ENCODE data around the gene PAX5. TPM values are rescaled to one million over a fixed set of nuclear protein-coding genes. Genes with fewer than 3 reads are reported as not detected.
A peak's percentile ranks its signal among the peaks of the same experiment; 100 is the strongest.

Gene PAX5
- total and polyA plus RNA-seq, 2 of the 13 experiments (the other 11 are each of a cell fraction or from before 2014, with no cell fraction given), result not detected

DNA sequence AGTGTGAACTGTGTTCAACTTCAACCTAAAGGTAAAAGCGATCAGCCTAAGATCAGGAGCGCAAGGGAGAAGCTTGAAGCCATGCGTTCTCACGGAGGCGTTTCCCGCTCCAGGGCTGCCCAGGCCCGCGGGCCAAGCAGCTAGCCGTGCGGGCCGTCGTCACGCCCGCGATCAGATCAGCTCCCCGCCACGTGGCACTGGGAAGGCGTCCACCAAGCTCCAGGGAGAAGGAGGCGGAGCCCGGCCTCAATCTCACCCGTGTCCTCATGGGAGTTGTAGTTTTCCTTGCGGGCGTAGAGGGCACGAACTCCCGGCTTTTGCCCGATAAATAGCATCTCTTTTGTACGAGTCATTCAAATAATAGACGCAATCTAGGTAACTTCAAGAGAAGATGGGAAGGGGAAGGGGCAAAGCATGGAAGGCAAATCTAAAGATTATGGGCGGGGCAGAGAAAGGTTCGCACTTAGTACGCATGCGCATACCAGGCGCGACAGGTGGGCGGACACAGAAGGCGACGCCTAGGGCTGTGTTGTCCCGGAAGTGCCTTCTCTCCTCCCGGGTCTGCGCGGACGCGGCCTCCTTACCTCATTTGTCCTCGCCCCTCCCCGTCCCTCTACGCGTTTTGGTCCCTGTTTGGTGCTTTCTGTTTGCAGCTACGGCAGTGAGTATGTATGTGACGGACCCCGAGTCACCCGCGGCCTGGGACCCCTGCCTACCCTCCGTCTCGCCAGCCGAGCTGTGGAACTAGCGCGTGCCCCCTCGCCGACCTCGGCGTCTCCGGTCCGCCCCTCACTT, 45.5 kb upstream of the PAX5 start (continued):
- TF ChIP-seq, protein P1, sequence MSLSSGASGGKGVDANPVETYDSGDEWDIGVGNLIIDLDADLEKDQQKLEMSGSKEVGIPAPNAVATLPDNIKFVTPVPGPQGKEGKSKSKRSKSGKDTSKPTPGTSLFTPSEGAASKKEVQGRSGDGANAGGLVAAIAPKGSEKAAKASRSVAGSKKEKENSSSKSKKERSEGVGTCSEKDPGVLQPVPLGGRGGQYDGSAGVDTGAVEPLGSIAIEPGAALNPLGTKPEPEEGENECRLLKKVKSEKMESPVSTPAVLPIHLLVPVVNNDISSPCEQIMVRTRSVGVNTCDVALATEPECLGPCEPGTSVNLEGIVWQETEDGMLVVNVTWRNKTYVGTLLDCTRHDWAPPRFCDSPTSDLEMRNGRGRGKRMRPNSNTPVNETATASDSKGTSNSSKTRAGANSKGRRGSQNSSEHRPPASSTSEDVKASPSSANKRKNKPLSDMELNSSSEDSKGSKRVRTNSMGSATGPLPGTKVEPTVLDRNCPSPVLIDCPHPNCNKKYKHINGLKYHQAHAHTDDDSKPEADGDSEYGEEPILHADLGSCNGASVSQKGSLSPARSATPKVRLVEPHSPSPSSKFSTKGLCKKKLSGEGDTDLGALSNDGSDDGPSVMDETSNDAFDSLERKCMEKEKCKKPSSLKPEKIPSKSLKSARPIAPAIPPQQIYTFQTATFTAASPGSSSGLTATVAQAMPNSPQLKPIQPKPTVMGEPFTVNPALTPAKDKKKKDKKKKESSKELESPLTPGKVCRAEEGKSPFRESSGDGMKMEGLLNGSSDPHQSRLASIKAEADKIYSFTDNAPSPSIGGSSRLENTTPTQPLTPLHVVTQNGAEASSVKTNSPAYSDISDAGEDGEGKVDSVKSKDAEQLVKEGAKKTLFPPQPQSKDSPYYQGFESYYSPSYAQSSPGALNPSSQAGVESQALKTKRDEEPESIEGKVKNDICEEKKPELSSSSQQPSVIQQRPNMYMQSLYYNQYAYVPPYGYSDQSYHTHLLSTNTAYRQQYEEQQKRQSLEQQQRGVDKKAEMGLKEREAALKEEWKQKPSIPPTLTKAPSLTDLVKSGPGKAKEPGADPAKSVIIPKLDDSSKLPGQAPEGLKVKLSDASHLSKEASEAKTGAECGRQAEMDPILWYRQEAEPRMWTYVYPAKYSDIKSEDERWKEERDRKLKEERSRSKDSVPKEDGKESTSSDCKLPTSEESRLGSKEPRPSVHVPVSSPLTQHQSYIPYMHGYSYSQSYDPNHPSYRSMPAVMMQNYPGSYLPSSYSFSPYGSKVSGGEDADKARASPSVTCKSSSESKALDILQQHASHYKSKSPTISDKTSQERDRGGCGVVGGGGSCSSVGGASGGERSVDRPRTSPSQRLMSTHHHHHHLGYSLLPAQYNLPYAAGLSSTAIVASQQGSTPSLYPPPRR (CRISPR knock-in tag; IDR thresholded peaks at IDR 0.05; ENCODE audit: borderline replicate concordance), result peak; percentile 45; the same call in 1 of the 2 replicates
- TF ChIP-seq WIZ (CRISPR knock-in tag; IDR thresholded peaks at IDR 0.05) (peak; percentile 72), ZMAT3 (CRISPR knock-in tag; conservative IDR thresholded peaks at IDR 0.05) (peak; percentile 100), FOXK1 (CRISPR knock-in tag; IDR thresholded peaks at IDR 0.05; ENCODE audit: borderline replicate concordance, low read depth) (peak; percentile 38; the same call in 1 of the 2 replicates), CREM (IDR thresholded peaks at IDR 0.05) (peak; percentile 78), CREM (CRISPR knock-in tag; IDR thresholded peaks at IDR 0.05) (no peak), CCDC6 (CRISPR knock-in tag; IDR thresholded peaks at IDR 0.05) (peak; percentile 98), ZNF101 (CRISPR knock-in tag; IDR thresholded peaks at IDR 0.05; ENCODE audit: borderline replicate concordance, low read depth) (peak; percentile 84; the same call in 1 of the 2 replicates), ONECUT2 (CRISPR knock-in tag; IDR thresholded peaks at IDR 0.05) (peak; percentile 77), HMG20A (CRISPR knock-in tag; IDR thresholded peaks at IDR 0.05; ENCODE audit: borderline replicate concordance) (0 out of 2 replicates have a peak, but pooled peaks have one; percentile 46), CBFB (CRISPR knock-in tag; IDR thresholded peaks at IDR 0.05) (peak; percentile 85), NFRKB (IDR thresholded peaks at IDR 0.05) (no peak), ZNF761 (CRISPR knock-in tag; conservative IDR thresholded peaks at IDR 0.05) (peak; percentile 96), ELF1 (CRISPR knock-in tag; IDR thresholded peaks at IDR 0.05) (peak; percentile 94), SAFB2 (CRISPR knock-in tag; IDR thresholded peaks at IDR 0.05; ENCODE audit: borderline replicate concordance, low read depth) (peak; percentile 97), TGIF2 (CRISPR knock-in tag; IDR thresholded peaks at IDR 0.05) (peak; percentile 98), HNRNPK (IDR thresholded peaks at IDR 0.05; ENCODE audit: low read depth, low read length, poor library complexity, severe bottlenecking) (peak; percentile 41), ZNF569 (CRISPR knock-in tag; IDR thresholded peaks at IDR 0.05; ENCODE audit: borderline replicate concordance) (peak; percentile 36; the same call in 1 of the 2 replicates), NR3C1 (CRISPR knock-in tag; IDR thresholded peaks at IDR 0.05) (no peak), RFXANK (CRISPR knock-in tag; IDR thresholded peaks at IDR 0.05) (no peak), ZNF891 (CRISPR knock-in tag; IDR thresholded peaks at IDR 0.05) (peak; percentile 99), NFE2L1 (CRISPR knock-in tag; IDR thresholded peaks at IDR 0.05; ENCODE audit: borderline replicate concordance) (peak; percentile 87; the same call in 1 of the 2 replicates)
- TF ChIP-seq, protein P2, sequence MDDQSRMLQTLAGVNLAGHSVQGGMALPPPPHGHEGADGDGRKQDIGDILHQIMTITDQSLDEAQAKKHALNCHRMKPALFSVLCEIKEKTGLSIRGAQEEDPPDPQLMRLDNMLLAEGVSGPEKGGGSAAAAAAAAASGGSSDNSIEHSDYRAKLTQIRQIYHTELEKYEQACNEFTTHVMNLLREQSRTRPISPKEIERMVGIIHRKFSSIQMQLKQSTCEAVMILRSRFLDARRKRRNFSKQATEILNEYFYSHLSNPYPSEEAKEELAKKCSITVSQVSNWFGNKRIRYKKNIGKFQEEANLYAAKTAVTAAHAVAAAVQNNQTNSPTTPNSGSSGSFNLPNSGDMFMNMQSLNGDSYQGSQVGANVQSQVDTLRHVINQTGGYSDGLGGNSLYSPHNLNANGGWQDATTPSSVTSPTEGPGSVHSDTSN (CRISPR knock-in tag; IDR thresholded peaks at IDR 0.05; ENCODE audit: borderline replicate concordance), result peak; percentile 93
- TF ChIP-seq, protein P3, sequence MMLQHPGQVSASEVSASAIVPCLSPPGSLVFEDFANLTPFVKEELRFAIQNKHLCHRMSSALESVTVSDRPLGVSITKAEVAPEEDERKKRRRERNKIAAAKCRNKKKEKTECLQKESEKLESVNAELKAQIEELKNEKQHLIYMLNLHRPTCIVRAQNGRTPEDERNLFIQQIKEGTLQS (CRISPR knock-in tag; IDR thresholded peaks at IDR 0.05), result peak; percentile 73
- TF ChIP-seq, protein P4, sequence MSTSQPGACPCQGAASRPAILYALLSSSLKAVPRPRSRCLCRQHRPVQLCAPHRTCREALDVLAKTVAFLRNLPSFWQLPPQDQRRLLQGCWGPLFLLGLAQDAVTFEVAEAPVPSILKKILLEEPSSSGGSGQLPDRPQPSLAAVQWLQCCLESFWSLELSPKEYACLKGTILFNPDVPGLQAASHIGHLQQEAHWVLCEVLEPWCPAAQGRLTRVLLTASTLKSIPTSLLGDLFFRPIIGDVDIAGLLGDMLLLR (CRISPR knock-in tag; IDR thresholded peaks at IDR 0.05), result peak; percentile 100

Measured in HepG2 (cell line).